GM20431 (cell line): ENCODE results near the gene DNM3.
"Not testable (repeated sequence)": the region's sequence is repeated elsewhere in the genome, so short reads cannot be mapped to it uniquely, and the experiment has no call there.

Experiments
- in situ Hi-C: fragments of 300-500 bp; cut with MseI, MboI; formaldehyde crosslinking; loops from one replicate; pipeline ENCODE4 v1.15.0; 2020; ENCODE audit warnings: low sequenced_read_pairs; ENCODE audit not compliant: unreplicated experiment

Gene DNM3

GRCh38 chr1:172410027-172410426 is 568.7 kb downstream of the DNM3 start:
- in situ Hi-C loops: no loop called here

- in situ Hi-C loops: no loop called here
Observed at GRCh38 chr1:172411791-172412338, 570.6 kb downstream of the DNM3 start.

DNA sequence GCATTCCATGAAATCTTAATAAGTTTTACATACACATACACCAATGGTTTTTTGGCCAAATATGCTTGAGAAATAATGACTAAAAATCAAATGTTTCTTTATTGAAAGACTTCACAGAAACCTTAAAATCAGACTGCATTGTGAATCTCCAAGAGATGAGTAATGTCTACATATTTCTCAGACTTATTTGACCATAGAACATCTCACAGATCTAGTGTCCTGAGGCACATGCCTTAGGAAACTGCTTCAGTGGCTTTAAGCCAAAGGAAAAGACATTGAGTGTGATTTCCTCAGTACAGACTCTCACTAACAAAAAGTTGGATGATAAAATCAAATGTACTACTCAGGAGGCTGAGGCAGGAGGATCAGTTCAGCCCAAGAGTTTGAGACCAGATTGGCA is 573.0 kb downstream of the DNM3 start:
- in situ Hi-C loops: no loop called here

- in situ Hi-C loops: no loop called here
Observed at GRCh38 chr1:172416496-172417035, 575.3 kb downstream of the DNM3 start.

- in situ Hi-C loops: no loop called here
Observed at GRCh38 chr1:172417557-172417956, 576.3 kb downstream of the DNM3 start.

DNA sequence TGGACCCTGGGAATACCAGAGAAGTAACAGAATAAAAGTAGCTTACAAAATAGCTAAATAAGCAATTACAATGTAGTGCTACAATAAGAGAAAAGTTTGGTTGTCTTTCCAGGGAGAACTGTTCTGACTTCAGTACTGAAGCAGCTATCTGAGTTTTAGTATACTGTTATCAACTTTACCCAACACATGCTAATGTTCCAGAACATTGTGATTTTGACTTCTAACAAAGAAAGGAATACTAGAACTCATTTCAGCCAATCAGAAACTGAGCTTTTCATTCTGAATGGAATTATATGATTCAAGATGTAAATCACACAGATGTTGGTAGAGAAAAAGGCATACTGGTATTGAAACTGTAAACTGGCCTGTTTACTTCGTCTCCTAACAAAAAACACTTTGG is 579.1 kb downstream of the DNM3 start, which contains the start of gene C1orf105:
Gene C1orf105 (plus strand): TSS at position 301 of the 400 bp plus-strand sequence. CDS start 201 bp downstream, outside the sequence.
- in situ Hi-C loops: no loop called here

DNA sequence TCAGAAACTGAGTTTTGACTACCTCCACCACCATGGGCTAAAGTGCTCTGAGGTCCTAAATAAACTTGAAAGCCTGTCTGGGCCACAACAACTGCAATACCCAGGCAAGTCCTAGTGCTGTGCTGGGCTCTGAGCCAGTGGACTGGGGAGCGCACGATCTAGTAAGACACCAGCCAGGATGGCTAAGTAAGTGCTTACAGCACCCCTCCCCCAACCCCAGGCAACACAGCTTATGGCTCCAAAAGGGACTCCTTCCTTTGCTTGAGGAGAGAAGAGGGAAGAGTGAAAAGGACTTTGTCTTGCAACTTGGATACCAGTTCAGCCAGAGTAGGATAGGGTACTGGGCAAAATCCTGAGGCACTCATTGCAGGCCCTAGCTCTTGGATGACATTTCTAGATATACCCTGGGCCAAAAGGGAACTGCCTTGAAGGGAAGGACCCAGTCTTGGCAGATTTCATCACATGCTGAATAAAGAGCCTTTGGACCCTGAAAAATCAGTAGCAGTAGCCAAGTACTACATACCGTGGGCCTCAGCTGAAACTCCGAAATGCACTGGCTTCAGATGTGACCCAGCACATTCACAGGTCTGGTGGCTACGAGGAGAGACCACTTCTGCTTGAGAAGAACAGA is 580.8 kb downstream of the DNM3 start:
- in situ Hi-C loops: no loop called here

DNA sequence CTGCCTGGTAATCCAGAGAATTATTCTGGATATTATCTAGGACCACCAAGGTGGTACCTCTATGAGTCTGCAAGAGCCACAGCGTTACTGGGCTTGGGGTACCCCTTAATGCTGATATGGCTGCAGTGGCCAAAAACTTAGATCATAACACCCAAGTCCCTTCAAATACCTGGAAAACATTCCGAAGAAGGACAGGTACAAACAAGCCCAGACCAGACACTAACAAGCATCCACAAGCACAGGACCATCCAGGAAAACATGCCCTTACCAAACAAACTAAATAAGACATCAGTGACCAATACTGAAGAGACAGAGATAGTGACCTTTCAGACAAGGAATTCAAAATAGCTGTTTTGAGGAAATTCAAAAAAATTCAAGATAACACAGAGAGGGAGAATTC is 582.0 kb downstream of the DNM3 start:
- in situ Hi-C loops: no loop called here

DNA sequence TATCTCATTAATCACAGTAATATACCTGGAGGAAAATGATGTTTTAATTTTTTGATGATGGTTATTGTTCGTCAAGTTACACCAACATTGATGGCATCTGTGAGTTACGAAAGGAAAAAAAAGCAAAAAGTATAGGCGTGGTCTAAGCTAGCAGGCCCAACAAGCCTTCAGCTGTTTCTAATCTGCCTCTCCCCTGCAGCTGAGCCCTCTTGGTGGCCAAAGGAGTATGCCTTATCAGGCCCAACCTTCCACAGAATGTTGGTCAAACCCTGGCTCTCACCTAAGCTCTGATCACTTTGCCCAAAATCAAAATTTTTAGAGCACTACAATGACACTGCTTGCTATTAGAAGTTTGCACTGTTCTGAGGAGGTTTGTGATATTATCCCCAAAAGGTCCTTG is 584.0 kb downstream of the DNM3 start:
- in situ Hi-C loops: no loop called here

GRCh38 chr1:172427191-172427590 is 585.9 kb downstream of the DNM3 start:
- in situ Hi-C loops: no loop called here

GRCh38 chr1:172429331-172430127 is 588.2 kb downstream of the DNM3 start:
- in situ Hi-C loops: no loop called here

DNA sequence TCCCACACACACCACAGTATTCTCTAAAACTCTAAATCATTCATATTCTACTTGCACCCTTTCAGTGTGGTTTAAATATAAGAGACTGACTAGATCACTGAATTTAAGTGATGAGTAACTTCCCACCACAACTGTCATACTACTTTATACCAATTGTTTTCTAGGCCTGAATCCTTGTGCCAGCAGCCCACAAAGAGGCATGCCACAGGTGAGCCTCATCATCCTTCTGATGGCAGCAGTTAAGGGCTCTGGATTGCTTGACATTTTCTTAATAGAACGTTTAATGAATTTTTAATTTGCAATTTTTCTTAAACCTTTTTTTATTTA is 588.8 kb downstream of the DNM3 start:
- in situ Hi-C loops: no loop called here

GRCh38 chr1:172431204-172431603 is 589.9 kb downstream of the DNM3 start:
- in situ Hi-C loops: no loop called here

- in situ Hi-C loops: no loop called here
Observed at GRCh38 chr1:172431721-172432192, 590.5 kb downstream of the DNM3 start.

DNA sequence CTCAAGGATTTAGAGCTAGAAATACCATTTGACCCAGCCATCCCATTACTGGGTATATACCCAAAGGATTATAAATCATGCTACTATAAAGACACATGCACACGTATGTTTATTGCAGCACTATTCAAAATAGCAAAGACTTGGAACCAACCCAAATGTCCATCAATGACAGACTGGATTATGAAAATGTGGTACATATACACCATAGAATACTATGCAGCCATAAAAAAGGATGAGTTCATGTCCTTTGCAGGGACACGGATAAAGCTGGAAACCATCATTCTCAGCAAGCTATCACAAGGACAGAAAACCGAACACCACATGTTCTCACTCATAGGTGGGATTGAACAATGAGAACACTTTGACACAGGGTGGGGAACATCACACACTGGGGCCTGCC is 595.9 kb downstream of the DNM3 start:
- in situ Hi-C loops: not testable (repeated sequence)

DNA sequence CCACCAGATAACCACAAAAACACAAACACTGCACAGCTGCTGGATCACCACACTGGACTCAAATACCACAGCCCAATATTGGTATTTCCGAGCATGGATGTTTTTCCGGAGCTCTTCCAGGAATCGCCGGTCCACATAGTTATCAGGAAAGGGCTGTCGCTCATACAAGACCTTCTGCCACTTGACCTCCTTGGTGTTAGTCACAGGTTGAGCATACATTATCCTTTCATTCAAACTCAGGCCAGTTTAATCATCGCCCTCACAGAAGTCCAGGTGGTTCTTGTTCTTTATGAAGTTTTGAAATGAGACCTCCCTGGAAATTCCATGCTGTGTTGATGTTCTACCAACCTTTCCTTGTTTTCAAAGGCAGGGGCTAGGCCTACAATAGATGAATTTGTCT is 601.1 kb downstream of the DNM3 start:
- in situ Hi-C loops: no loop called here

DNA sequence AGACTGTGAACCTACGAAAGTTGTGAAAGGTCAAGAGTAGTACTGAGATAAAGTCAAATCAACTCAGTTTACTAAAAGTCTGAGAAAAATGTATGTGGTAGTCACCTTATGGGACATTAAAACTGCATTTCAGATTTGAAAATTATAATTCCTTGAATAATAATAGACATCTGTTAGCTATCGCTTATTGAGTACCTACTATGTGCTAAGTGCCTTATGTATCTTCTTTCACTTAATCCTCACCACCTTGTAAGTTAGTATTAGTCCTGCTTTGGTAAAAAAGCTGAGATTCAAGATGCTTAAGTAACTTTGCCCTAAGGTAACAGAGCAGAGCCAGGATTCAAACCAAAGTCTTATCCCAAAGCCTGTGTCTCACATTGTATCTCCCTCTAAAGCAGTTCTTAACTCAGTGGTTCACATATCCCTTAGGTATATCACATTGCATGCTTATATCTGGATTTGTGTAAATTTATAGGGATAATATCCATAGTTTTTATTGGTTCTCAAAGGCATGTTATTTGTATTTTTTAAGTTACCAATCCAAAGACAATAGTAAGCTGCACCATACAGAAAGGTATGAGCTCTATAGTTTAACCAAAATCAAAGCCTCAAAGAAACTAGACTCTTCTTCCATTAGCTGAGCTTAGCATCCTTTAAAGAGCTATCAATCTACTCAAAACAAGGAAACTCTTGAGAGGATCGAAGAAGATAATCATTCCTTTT is 601.7 kb downstream of the DNM3 start:
- in situ Hi-C loops: no loop called here

- in situ Hi-C loops: no loop called here
Observed at GRCh38 chr1:172443666-172444453, 602.6 kb downstream of the DNM3 start, which contains the start of gene PIGC. TSS of gene PIGC (minus strand) at chr1:172444069. CDS start at chr1:172442622, 1,447 bp downstream.

DNA sequence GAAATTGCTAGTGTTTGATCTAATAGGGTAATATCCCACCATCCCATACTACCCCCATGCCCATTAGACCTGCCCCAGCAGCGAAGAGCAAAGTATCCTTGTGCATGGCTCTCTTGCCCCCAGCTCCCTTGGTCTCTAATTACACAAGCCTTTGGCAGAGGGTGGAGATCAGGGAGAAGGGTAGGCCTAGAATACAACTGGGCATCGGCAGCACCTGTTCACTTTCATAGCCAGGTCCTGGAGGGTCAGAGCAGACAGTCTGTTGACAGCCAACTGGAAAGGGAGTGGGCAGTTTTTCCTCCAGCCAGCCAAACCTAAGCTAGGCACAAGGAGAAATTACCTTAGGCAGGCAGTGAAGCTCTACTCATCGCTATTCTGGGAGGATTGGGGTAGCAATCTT is 605.2 kb downstream of the DNM3 start:
- in situ Hi-C loops: no loop called here

GRCh38 chr1:172447641-172448040 is 606.3 kb downstream of the DNM3 start:
- in situ Hi-C loops: no loop called here
